Measurements from ENCODE around the gene SLC39A1. TPM values are rescaled to one million over a fixed set of nuclear protein-coding genes. Genes with fewer than 3 reads are reported as not detected.
A peak's percentile ranks its signal among the peaks of the same experiment; 100 is the strongest.

Gene SLC39A1
- total and polyA plus RNA-seq, 2 of the 8 experiments (the other 6 are each of a cell fraction or from before 2014, with no cell fraction given): 238 to 337 TPM

DNA sequence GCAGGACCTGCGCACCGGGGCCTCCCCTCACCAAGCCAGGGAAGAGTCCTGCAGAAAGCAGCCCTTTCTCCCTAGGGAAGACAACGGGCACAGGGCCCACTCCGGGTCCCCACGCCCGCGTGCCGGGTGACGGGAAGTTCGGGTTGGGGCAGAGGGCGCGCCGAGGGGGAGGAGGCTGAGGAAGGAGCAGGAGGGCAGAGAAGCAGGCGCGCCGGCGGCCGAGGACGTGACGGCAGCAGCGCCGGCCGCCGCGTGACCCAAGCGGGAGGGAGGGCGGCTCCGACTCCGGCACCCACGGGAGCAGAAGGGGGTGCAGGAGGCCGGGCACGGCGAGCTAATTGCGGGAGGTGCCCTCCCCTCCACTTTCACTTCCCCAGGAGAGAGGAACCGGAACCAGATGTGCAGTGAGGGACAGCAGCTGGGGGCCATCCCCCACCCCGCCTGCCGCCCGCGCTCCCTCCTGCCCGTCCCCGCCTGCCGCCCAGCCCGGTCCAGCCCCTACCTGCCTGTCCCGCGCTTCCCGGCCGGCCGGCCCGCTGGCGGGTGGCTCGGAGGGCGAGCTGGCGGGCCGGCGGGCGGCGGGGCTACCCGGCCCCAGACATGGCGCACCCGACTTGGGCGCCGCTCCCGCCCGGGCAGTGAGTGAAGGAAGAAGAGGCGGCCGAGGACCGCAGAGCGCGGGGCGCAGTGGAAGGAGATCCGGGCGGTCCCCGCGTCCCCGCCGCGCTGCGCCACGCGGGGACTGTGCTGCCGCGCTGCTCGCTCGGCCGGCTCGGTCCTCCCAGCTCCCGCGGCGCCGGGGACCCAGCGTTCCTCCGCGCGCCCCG lies 17.3 kb downstream of the SLC39A1 start (continued):
- TF ChIP-seq PHF8 (conservative IDR thresholded peaks at IDR 0.05; ENCODE audit: low read depth, low read length): peak; percentile 76
- no peak; the same call in 1 of the 2 replicates for TF ChIP-seq TAF1 (IDR thresholded peaks at IDR 0.05; ENCODE audit: low read depth, low read length)
- TF ChIP-seq HDAC6 (IDR thresholded peaks at IDR 0.05; ENCODE audit: low read depth, low read length): no peak
- TF ChIP-seq KDM4A (IDR thresholded peaks at IDR 0.05; ENCODE audit: low read depth, low read length, severe bottlenecking): peak; percentile 79
- no peak for TF ChIP-seq GABPA (IDR thresholded peaks at IDR 0.05; ENCODE audit: borderline replicate concordance, insufficient read depth, low read length)
- TF ChIP-seq BRCA1 (IDR thresholded peaks at IDR 0.05; ENCODE audit: low read depth, low read length): no peak
